Activated CD4-positive, alpha-beta T cell treated with anti-CD3 and anti-CD28 coated beads, Interleukin-2, amount 50 U/mL, for 16 hours (primary cell): ENCODE data around the gene CFD.
A peak's percentile ranks its signal among the peaks of the same experiment; 100 is the strongest.
"Not testable (repeated sequence)": the region's sequence is repeated elsewhere in the genome, so short reads cannot be mapped to it uniquely, and the experiment has no call there.

Source experiments
- DNase-seq: peaks from one replicate; pipeline ENCODE4 v3.0.0-alpha.2; 2020

The CFD gene

DNA sequence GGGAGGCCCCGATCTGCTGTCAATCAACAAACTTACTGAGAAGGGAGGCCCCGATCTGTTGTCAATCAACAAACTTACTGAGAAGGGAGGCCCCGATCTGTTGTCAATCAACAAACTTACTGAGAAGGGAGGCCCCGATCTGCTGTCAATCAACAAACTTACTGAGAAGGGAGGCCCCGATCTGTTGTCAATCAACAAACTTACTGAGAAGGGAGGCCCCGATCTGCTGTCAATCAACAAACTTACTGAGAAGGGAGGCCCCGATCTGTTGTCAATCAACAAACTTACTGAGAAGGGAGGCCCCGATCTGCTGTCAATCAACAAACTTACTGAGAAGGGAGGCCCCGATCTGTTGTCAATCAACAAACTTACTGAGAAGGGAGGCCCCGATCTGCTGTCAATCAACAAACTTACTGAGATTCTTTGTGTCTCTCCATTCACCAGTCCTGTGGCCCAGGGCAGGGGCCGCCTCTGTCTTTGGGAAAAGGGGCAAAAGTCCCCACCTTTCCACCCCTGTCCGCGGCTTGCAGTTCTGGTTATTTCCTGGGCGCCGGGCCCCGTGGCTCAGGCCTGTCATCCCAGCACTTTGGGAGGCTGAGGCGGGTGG is 5.7 kb upstream of the CFD start:
- not testable (repeated sequence) for DNase-seq

DNA sequence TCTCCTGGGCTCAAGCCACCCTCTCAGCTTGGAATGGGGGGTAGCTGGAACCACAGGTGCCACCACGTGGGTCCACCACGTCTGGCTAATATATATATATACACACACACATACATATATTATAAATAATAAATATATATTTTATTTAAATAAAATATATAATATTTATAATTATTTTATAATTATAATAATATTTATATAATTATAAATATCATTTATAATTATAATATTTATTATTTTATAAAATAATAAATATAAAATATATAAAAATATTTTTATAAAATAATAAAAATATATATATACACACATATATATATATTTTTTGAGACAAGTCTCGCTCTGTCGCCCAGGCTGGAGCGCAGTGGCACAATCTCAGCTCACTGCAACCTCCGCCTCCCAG is 4.9 kb upstream of the CFD start:
- DNase-seq: no peak

DNA sequence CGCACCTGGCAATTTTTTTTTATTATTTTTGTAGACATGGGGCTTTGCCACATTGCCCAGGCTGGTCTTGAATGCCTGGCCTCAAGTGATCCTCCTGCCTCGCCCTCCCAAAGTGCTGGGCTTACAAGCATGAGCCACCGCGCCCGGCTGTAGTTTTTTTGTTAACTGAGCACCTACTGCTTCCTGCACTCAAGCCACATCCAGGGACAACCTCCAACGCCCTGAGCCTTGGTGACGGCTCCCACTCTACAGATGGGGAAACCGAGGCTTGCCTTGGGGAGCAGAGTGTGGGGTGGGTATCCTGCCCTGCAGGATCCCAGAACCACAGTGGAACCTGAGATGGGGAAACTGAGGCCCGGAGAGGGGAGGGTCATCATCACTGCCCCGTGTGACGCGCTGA is 4.3 kb upstream of the CFD start:
- DNase-seq: no peak

DNA sequence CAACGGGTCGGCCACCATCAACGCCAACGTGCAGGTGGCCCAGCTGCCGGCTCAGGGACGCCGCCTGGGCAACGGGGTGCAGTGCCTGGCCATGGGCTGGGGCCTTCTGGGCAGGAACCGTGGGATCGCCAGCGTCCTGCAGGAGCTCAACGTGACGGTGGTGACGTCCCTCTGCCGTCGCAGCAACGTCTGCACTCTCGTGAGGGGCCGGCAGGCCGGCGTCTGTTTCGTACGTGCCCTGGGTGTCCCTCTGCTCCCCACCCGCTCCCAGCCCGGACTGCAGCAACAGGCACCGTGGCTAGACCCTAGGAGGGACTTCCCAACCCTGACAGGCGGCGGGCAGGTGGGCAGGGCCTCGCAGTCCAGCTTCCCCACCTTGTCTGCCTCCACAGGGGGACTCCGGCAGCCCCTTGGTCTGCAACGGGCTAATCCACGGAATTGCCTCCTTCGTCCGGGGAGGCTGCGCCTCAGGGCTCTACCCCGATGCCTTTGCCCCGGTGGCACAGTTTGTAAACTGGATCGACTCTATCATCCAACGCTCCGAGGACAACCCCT is 3.8 kb upstream of the CFD start:
- DNase-seq: no peak

DNA sequence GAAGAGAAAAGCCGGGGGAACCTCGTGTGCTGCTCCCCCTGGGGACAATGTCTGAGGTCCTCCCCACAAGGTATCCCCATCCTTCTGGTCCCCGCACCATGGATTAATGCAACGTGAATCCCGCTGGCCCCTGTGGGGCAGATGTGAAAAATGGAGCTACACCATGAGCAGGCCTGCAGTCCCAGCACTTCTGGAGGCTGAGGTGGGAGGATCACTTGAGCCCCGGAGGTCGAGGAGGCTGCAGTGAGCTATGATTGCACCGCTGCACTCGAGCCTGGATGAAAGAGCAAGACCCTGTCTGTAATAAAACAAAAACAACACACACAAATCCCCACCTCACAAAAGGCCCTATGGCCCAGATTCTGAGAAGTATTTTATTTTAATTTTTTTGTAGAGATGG is 1.2 kb upstream of the CFD start:
- no peak for DNase-seq

DNA sequence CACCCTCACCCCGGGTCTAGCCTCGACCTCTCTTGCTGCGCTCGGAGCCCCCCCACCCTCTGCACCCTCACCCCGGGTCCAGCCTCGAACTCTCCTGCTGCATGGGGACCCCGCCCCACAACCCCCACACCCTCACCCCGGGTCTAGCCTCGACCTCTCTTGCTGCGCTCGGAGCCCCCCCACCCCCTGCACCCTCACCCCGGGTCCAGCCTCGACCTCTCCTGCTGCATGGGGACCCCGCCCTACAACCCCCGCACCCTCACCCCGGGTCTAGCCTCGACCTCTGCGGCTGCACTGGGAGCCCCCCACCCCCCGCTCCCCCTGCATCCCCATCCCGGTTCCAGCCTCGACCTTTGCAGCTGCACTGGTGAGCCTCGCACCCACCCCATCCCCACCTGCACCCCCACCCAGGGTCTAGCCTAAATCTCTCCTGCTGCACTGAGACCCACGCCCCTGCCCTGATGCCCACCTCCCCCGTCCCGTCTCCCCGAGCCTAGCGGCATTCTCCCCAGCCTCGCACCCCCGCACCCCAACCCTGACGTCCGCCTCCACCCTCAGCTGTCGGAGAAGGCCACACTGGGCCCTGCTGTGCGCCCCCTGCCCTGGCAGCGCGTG is 1.8 kb downstream of the CFD start:
- no peak for DNase-seq

DNA sequence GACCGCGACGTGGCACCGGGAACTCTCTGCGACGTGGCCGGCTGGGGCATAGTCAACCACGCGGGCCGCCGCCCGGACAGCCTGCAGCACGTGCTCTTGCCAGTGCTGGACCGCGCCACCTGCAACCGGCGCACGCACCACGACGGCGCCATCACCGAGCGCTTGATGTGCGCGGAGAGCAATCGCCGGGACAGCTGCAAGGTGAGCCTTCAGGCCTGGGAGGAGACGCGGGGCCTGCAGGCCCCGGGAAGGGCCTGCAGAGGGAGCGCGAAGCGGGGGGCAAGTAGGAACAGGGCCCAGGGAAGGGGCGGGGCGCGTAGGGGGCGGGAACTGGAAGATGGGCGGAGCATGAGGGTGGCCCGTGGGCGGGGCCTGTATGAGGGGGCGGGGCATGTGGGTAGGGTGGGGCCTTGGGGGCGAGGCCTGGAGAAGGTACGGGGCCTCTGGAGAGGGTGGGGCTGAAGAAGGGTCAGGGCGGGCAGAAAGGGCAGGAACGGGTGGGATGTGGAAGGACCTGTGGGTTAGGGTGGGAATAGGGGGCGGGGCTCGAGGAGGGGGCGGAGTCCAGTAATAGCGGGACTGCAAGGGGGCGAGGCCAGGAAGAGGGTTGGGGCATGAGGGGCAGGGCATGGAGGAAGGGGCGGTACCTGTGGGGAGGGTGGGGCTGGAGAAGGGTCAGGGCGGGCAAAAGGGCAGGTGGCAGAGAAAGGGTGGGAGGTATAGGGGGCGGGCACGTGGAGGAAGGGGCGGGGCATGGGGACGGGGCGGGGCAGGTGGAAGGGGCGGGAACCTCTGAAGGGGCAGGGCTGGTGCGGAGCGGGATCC is 2.5 kb downstream of the CFD start:
- DNase-seq: peak; percentile 71

DNA sequence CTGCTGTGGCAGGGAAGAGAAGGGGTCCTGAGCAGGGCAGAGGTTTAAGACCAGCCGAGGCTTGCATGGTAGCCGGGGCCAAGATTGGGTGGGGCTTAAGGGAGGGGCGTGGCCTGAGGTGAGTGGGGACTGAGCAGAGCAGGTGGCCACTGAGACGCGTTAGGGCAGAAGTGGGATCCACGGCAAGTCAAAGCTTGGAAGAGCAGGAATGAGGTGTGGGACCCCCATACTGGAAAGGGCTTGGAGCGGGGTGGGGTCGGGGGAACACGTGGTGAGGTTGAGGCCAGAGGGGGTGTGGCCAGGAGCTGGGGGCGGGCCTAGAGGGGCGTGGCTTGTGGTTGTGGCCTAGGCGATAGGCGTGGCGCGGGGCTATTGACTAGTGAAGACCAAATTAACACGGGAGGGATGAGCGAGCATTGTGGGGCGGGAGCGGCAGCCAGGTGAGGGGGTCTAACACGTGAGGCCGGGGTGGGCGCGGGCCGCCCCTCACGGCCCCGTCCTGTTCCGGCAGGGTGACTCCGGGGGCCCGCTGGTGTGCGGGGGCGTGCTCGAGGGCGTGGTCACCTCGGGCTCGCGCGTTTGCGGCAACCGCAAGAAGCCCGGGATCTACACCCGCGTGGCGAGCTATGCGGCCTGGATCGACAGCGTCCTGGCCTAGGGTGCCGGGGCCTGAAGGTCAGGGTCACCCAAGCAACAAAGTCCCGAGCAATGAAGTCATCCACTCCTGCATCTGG is 3.3 kb downstream of the CFD start:
- peak; percentile 64 for DNase-seq

DNA sequence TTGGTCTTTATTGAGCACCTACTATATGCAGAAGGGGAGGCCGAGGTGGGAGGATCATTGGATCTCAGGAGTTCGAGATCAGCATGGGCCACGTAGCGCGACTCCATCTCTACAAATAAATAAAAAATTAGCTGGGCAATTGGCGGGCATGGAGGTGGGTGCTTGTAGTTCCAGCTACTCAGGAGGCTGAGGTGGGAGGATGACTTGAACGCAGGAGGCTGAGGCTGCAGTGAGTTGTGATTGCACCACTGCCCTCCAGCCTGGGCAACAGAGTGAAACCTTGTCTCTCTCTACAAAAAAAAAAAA is 3.8 kb downstream of the CFD start:
- no peak for DNase-seq

DNA sequence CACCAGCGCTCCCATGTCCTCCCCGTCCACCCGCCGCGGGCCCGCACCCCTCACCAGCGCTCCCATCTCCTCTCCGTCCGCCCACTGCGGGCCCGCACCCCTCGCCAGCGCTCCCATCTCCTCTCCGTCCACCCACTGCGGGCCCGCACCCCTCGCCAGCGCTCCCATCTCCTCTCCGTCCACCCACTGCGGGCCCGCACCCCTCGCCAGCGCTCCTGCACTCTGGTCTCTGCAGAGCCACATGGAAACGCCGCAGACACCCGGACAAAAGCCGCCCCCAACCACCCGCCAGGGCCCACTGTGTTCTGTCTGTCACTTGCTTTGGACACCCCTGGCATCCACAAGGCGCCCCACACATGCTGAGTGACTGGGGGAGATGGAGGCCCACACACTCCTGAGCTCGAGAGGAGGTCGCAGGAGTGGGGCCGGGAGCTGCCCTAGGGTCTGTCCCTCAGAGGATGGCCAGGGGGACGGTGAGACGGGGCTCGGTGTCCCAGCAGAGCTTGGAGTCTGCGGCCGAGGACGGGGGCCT is 7.4 kb downstream of the CFD start:
- DNase-seq: no peak

DNA sequence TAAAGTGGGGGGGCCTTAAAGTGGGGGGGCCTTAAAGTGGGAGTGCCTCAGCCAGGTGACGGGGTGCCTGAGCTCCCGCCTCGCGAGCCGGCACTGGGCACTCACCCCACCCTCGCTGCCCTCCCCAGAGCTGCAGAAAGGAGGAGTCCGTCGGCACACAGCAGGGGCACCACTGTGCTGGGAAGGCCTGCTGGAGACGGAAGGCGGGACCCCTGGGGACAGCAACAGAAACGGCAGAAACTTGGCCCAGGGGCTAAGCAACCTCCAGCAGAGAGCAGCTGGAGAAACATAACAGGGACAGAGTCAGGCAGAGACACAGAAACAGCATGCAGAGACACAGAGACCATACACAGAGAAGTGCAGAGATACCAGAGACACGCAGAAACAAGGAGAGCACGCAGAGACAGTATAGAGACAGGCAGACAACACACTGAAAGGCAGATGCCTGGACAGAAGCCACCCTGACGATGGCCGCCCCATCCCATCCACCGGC is 7.9 kb downstream of the CFD start:
- no peak for DNase-seq

DNA sequence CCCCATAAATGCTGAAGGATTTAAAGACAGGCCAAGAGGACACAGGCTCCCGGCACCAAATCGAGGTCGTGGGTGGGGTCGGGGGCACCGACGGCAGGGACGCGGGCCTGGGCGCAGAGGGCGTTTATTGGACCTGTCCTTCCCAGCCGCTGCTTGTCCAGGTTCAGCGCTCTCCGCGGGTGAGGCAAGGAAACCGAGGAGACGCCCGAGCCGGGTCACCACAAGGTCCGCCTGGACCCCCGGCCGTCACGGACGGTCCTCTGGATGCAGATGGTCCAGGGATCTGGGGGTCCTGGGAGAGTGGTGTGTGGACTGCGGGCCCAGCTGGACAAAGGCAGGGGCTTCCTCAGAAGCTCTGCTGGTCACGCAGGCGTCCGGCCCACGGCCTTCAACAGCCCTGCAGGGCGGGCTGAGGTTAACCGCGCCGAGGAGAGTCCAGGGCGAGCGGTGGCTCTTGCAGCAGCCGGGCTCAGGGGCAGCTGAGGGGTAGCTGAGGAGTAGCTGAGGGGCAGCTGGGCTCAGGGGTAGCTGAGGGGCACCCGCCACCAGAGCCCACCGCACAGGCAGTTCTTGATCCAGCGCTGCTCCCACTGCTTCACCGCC is 8.5 kb downstream of the CFD start:
- no peak for DNase-seq

DNA sequence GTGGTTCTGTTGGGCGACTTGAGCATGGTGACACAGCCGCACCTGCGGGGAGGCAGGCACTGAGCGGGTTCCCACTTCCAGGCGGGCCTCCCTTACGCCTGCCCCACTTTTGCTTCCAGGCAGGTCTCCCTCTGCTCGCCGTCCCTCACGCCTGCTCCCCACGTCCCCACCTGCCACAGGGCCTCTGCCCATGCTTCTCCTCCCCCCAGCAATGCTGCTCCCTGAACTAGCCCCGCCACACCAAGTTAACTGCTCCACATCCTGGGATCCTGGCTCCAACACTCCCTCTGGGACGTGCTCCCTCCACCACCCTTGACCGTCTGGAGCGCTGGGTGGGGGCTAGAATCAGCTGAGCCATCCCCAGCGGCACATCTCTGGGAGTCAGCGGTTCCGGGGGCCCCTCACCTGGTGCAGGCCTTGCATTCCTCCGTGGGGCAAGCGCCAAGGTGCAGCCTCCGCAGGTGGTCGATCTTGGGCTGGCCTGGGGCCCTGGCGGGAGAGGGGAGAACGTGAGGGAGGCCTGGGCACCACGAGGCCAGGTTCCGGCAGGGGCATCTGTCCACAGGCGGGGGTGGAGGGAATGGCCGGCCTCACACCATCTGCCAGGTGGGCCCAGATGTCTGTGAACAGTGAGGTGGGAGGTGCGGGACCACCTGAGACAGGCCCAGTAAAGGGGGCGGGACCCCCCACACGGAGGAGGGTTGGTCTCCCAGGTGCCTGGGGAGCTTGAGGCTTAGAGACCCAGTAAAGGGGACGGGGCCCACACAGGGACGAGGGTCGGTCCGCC is 9.2 kb downstream of the CFD start:
- no peak for DNase-seq

DNA sequence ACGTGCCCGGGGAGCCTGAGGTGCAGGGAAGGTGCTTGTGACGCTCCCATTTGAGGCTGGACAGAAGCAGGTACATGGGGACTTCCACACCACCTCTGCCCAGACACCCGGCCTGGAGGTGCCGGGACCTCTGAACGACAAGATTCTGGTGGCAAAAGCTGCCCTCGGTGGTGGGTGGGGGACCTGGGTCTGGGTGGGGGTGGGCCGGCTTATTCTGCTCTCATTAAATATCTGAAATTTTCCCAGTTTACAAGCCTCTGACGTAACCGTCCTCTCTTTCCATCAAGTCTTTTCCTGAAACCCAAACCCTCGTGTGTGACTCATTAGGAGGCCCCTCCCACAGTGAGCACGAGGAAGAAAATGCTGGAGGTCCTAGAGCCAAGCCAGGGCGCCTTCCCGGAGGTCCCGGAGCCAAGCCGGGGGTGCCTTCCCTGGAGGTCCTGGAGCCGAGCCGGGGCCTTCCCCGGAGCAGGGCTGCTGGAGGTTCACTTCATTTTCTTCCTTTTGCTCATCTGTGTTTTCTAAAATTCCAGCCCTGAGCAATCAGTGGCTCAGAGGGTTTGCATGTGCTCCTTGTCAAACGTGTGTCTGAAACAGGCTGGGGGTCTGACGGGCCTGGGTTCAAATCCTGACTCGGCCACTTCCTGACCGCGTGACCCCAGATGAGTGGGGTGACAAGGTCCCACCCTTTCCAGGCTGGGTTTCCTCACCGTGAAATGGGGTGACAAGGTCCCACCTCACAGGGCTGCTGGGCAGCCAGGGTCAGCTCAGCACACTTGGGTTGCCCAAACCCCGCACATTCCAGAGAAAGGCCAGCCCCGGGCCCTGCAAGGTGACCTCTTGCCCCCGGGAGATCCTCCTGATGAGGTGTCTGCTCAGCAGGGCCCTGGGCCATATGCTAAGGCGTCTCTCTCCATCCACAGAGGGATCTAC is 10.0 kb downstream of the CFD start:
- no peak for DNase-seq

DNA sequence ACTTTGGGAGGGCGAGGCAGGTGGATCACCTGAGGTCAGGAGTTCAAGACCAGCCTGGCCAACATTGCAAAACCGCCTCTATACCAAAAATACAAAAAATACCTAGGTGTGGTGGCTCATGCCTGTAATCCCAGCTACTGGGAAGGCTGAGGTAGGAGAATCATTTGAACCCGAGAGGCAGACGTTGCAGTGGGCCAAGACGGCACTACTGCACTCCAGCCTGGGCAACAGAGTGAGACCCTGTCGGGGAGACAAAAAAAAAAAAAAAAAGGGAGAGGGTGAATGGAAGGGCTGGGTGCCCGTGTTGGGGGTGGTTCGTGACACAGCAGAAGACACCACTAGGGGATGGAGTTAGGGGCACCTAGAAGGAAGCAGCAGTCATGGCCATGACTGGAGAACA is 10.8 kb downstream of the CFD start:
- no peak for DNase-seq

DNA sequence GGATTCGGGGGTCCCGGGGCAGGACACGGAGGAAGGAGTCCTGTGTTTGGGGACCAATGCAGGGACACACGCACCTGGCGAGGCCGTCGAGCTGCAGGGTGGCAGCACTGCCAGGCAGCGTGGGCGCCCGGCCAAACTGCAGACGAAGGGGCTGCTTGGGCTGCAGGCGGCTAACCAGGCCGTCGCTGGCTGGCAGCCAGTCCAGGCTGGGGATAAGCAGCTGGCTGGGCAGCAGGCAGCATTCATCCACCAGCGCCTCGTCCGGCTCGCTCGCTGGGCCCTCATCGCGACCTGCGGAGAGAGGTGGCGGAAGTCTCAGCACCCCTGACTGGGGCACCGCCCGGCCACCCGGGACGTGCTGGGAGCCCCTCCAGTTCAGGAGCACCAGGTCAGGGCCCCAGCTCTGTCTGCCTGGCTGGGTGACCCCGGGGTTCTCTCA is 11.5 kb downstream of the CFD start:
- DNase-seq: no peak

DNA sequence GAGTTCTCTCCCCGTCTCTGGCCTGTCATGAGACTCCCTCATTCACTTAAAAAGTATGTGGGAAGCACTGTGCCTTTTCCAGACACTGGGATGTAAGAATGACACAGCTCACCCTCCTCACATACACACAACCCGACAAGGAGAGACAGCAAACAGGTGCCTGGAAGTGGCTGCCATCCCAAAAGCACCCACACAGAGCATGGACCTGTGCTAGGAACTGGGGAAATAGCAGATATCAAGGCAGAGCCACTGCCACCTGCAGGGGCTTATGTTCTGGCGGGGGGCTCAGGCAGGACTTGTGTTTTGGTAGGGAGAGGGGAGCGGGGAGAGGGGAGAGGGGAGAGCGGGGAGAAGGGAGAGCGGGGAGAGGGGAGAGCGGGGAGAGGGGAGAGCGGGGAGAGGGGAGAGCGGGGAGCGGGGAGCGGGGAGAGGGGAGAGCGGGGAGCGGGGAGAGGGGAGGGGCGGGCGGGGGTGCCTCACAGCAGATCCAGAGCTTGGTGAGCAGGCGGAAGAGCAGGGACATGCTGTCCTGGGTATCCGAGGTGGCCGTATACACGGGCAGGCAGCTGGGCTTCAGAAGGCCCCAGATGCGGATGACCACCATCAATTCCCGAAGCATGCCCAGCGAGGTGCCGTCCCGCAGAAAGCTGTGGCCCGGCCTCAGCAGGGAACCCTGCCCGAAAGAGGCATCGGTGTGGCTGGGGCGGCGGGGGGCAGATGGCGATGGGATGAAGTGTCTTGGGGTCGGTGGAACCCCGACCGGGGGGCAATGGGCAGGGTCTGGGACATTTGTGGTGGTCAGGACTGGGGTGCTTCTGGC is 12.2 kb downstream of the CFD start:
- DNase-seq: no peak

DNA sequence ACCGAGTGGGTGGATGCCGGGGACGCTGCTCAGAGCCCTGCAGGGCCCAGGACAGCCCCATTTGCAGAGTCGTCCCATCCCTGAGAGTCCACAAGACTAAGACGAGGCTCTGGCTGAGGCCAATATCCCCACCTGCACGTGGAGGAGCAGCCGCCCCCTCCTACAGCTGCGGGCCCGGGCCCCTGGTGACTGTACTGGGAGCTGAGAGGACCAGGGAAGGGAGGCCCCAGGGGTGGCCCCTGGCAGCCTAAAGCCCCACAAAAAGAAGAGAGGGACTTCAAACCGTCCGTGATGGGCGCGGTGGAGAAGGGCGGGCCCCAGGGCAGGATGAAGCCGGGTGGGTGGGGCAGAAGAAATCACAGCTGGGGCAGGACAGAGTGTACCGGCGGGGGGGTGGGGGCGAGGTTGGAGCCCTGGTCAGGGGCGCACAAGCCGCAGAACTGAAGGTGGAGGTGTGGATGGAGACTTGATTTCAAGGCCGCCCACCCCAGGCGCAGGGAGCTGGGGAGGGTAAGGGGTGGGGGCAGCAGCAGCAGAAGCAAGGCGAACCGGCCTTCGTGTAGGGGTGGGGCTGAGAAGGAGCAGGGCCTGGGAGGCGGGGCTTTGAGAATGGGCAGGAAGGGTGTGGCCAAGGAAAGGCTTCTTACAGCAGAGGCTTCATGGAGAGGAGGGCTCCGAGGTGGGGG is 12.9 kb downstream of the CFD start:
- peak; percentile 88 for DNase-seq

DNA sequence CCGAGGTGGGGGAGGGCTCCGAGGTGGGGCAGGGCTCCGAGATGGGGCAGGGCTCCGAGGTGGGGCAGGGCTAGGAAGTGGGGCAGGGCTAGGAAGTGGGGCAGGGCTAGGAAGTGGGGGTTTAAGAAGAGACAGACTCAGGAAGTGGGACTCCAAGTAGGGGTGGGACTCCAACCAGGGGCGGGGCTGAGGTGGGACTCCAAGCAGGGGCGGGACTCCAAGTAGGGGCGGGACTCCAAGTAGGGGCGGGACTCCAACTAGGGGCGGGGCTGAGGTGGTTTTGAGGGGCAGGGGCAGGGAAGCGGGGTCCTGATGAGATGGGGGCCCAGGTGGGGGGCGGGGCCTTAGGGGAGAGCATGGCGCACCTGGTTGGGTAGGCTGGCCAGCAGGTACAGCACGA is 13.6 kb downstream of the CFD start:
- DNase-seq: peak; percentile 85
